Astrocyte (in vitro differentiated cells and primary cell): ENCODE measurements around the gene SPN.

Experiments
- CTCF ChIP-seq: IDR thresholded peaks from 2 replicates; pipeline ENCODE4 v1.5.1; 2011; ENCODE audit warnings: low read depth, mild to moderate bottlenecking, inconsistent platforms, low read length, moderate library complexity; ENCODE audit not compliant: insufficient read depth
- EZH2 ChIP-seq: IDR thresholded peaks from 2 replicates; pipeline ENCODE4 v1.6.1; 2012; ENCODE audit warnings: mild to moderate bottlenecking, low read length, inconsistent platforms; ENCODE audit not compliant: insufficient read depth

- TF ChIP-seq CTCF = no peak
- no peak for TF ChIP-seq EZH2
Measured at GRCh38 chr16:29688172-29688571, 25.1 kb downstream of the SPN start.
